Measurements from ENCODE around the gene PRR14.

The PRR14 gene

DNA sequence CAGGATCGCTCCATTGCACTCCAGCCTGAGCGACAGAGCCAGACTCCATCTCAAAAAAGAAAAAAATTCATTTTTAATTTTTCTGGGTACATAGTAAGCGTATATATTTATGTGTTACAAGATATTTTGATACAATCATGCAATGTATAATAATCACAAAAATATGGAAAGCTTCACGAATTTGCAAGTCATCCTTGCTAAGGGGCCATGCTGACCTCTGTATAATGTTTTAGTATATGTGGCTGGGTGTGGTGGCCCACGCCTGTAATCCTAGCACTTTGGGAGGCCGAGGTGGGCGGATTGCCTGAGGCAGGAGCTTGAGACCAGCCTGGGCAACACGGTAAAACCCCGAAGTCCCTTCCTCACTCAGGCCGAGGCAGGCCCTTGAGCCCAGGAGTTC lies 24.4 kb downstream of the PRR14 start:
- no peak for ATAC-seq (ENCODE audit: low read depth)
- H3K4me1 ChIP-seq (ENCODE audit: insufficient read depth, poor library complexity, severe bottlenecking) = no peaks in the 10 kb centered on the region
- TF ChIP-seq, protein P1, sequence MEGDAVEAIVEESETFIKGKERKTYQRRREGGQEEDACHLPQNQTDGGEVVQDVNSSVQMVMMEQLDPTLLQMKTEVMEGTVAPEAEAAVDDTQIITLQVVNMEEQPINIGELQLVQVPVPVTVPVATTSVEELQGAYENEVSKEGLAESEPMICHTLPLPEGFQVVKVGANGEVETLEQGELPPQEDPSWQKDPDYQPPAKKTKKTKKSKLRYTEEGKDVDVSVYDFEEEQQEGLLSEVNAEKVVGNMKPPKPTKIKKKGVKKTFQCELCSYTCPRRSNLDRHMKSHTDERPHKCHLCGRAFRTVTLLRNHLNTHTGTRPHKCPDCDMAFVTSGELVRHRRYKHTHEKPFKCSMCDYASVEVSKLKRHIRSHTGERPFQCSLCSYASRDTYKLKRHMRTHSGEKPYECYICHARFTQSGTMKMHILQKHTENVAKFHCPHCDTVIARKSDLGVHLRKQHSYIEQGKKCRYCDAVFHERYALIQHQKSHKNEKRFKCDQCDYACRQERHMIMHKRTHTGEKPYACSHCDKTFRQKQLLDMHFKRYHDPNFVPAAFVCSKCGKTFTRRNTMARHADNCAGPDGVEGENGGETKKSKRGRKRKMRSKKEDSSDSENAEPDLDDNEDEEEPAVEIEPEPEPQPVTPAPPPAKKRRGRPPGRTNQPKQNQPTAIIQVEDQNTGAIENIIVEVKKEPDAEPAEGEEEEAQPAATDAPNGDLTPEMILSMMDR (IDR thresholded peaks at IDR 0.05; ENCODE audit: poor library complexity, severe bottlenecking) = no peak
- peaks cover 4% of the 10 kb centered on the region; the same call in 1 of the 2 replicates for H3K36me3 ChIP-seq (ENCODE audit: low read depth)
- H3K27ac ChIP-seq (ENCODE audit: poor library complexity, severe bottlenecking) = no peak overlapping the region
- no peak overlapping the region for H3K4me3 ChIP-seq (ENCODE audit: severe bottlenecking)
- H3K9me3 ChIP-seq (ENCODE audit: severe bottlenecking) = no peaks in the 10 kb centered on the region
- DNase-seq (ENCODE audit: low spot score) = no peak
- no peaks in the 10 kb centered on the region for H3K27me3 ChIP-seq (ENCODE audit: insufficient read depth, poor library complexity, severe bottlenecking)

DNA sequence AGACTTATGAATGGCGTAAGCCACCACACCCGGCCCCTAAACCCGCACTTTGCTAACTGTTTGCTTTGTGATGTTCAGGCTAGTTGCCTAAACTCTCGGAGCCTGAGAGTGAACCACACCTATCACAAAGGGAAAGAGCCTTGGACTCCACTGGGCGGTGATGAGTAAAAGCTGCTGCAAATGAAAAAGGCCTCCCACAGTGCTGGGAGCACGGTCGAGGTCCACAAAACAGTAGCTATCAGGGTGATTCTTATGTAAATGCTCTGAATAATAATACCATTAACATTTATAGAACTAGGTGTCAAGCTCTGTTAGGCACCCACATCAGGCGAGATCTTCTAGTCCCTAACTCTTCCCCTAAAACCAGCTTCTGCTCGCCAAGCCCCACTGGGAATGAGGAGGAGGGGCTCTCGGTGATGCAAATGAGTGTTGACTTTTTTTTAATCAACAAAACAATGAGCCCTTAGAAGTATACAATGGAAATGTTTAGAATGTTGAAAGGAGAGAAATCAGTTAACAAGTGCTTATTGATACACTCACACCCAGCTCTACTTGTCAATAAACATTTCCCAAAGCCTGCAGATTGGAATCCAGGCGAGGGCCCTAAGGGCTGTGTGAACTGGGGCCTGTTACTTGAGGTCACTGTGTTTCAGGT lies 27.3 kb downstream of the PRR14 start:
- no peak for ATAC-seq (ENCODE audit: low read depth)
- TF ChIP-seq, protein P1 (IDR thresholded peaks at IDR 0.05; ENCODE audit: poor library complexity, severe bottlenecking) = no peak
- no peaks in the 10 kb centered on the region for H3K27me3 ChIP-seq (ENCODE audit: insufficient read depth, poor library complexity, severe bottlenecking)

DNA sequence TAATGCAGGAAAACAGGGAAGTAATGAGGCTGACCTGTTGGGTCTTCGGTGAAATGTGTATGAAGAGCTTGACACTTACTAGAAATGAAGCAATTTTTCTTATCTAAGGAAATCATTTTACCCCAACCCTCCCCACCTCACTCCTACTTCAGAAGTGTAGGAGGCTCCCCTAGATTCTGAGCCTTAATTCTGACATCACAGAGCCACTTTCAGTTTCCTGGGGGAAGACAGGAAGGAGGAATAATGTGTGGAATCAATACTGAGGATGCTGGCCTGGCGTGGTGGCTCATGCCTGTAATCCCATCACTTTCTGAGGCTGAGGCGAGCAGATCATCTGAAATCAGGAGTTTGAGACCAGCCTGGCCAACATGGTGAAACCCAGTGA lies 27.8 kb downstream of the PRR14 start:
- no peak overlapping the region for H3K4me3 ChIP-seq (ENCODE audit: severe bottlenecking)
- H3K27ac ChIP-seq (ENCODE audit: poor library complexity, severe bottlenecking) = no peak overlapping the region
- TF ChIP-seq, protein P1 (IDR thresholded peaks at IDR 0.05; ENCODE audit: poor library complexity, severe bottlenecking) = no peak
- no peak for DNase-seq (ENCODE audit: low spot score)
- H3K9me3 ChIP-seq (ENCODE audit: severe bottlenecking) = no peaks in the 10 kb centered on the region
- H3K36me3 ChIP-seq (ENCODE audit: low read depth) = no peaks in the 10 kb centered on the region
- ATAC-seq (ENCODE audit: low read depth) = no peak
- H3K27me3 ChIP-seq (ENCODE audit: insufficient read depth, poor library complexity, severe bottlenecking) = no peaks in the 10 kb centered on the region
- H3K4me1 ChIP-seq (ENCODE audit: insufficient read depth, poor library complexity, severe bottlenecking) = no peaks in the 10 kb centered on the region

More for the DNA sequence above, 27.3 kb downstream of the PRR14 start:
- H3K27ac ChIP-seq (ENCODE audit: poor library complexity, severe bottlenecking) = no peak overlapping the region
- H3K36me3 ChIP-seq (ENCODE audit: low read depth) = no peaks in the 10 kb centered on the region
- H3K9me3 ChIP-seq (ENCODE audit: severe bottlenecking) = no peaks in the 10 kb centered on the region
- no peaks in the 10 kb centered on the region for H3K4me1 ChIP-seq (ENCODE audit: insufficient read depth, poor library complexity, severe bottlenecking)
- H3K4me3 ChIP-seq (ENCODE audit: severe bottlenecking) = no peak overlapping the region
- DNase-seq (ENCODE audit: low spot score) = no peak

DNA sequence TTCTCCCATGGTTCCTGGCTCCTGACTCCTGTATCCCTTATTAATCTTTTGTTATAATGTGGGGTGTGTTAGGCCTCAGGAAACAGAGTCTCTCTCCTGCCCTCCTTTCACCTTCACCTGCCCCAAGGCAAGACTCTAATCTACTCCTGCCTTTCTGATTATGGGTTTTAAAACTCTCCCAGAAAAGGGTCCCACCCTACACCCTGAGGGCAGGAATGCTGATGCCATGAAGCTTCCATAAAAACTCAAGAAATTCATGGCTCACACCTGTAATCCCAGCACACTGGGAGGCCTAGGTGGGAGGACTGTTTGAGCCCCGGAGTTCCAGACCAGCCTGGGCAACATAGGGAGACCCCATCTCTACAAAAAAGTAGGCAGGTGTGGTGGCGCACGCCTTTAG lies 29.6 kb downstream of the PRR14 start:
- no peak overlapping the region for H3K27ac ChIP-seq (ENCODE audit: poor library complexity, severe bottlenecking)
- no peaks in the 10 kb centered on the region for H3K4me1 ChIP-seq (ENCODE audit: insufficient read depth, poor library complexity, severe bottlenecking)
- no peak overlapping the region for H3K4me3 ChIP-seq (ENCODE audit: severe bottlenecking)
- TF ChIP-seq, protein P1 (IDR thresholded peaks at IDR 0.05; ENCODE audit: poor library complexity, severe bottlenecking) = no peak
- ATAC-seq (ENCODE audit: low read depth) = no peak
- H3K27me3 ChIP-seq (ENCODE audit: insufficient read depth, poor library complexity, severe bottlenecking) = no peaks in the 10 kb centered on the region
- no peaks in the 10 kb centered on the region for H3K9me3 ChIP-seq (ENCODE audit: severe bottlenecking)
- no peaks in the 10 kb centered on the region for H3K36me3 ChIP-seq (ENCODE audit: low read depth)
- DNase-seq (ENCODE audit: low spot score) = no peak

DNA sequence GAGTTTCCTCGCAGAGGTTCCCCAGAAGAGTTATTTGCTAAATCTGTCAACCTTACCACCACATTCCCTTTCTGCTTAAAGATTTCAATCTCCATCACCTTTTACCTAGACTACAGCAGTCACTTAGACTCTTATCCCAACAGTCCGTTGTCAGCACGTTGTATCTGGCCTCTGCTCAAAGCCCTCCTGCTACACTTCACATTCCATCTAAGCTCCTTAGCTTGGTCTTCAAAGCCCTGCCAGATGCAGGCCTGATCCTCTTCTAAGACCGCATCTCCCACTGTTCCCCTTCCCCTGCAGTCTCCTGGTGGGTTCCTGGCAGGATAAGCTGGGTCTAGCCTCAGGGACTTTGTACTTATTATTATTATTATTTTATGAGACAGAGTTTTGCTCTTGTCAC lies 37.9 kb downstream of the PRR14 start:
- Histone ChIP-seq H3K27ac (ENCODE audit: poor library complexity, severe bottlenecking) (no peak overlapping the region), H3K27me3 (ENCODE audit: insufficient read depth, poor library complexity, severe bottlenecking) (no peaks in the 10 kb centered on the region), H3K9me3 (ENCODE audit: severe bottlenecking) (no peaks in the 10 kb centered on the region), H3K4me3 (ENCODE audit: severe bottlenecking) (no peak overlapping the region), H3K36me3 (ENCODE audit: low read depth) (no peaks in the 10 kb centered on the region), H3K4me1 (ENCODE audit: insufficient read depth, poor library complexity, severe bottlenecking) (no peaks in the 10 kb centered on the region)
- DNase-seq (ENCODE audit: low spot score) (no peak), ATAC-seq (ENCODE audit: low read depth) (no peak)
- TF ChIP-seq, protein P1 (IDR thresholded peaks at IDR 0.05; ENCODE audit: poor library complexity, severe bottlenecking) = no peak

All from RWPE2 (cell line).